Melanocyte of skin (primary cell): ENCODE measurements around the gene ACTR1A. TPM values are rescaled to one million over a fixed set of nuclear protein-coding genes. Genes with fewer than 3 reads are reported as not detected.

ENCODE experiments used
- small RNA-seq, 2 donors: library from RNA; depleted of rRNA; stranded (forward); fragments of <200 nt; gene quantifications; one replicate each; pipeline ENCODE3, GENCODE V24; 2012
- total RNA-seq, 2 donors: library from RNA; depleted of rRNA; stranded (reverse); fragments of >200 nt; gene quantifications; 2 replicates each; pipeline ENCODE4 v1.2.3, GENCODE V29; 2012

The ACTR1A gene
- 100 to 1,000 TPM; 134 TPM for total RNA-seq

DNA sequence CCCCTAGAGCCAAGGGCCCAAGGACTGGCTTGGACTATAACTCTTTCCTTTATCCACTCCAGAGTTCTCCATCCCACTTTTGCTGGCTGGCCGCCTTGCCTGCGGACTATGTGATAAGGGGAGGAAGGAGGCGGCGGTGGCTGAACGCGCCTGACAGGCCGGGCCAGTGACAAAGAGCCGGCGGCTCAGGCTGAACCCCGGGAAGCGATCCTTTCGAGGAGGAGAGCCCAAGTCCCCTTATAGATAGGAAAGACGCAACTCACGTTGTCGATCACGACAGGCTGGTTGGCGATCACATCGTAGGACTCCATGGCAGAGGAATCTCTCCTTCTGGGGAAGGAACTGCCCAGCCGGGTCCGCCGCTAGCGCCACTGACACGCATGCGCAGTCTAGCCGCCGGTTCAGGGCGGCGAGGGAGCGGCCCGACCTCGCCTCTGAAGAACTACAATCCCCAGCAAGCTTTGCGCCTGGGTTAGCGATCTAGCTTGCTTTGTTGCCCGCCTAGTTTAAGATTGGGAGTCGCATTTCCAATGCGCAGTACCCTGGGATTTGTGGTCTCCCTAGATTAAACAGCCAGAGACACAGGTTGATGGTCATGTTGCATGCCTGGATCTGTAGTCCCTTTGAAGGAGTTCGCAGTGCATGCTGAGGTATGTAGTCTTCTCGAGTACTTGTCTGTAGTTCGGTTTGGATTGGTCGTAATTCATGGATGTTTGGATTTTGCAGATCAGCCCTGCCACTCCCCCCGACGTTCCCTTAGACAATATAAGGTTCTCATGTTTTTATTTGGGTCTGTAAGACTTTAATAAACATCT is at the start of gene ACTR1A:
TSS of gene ACTR1A (minus strand) at position 376 of the 815 bp plus-strand sequence. CDS start at position 311, 65 bp downstream.

DNA sequence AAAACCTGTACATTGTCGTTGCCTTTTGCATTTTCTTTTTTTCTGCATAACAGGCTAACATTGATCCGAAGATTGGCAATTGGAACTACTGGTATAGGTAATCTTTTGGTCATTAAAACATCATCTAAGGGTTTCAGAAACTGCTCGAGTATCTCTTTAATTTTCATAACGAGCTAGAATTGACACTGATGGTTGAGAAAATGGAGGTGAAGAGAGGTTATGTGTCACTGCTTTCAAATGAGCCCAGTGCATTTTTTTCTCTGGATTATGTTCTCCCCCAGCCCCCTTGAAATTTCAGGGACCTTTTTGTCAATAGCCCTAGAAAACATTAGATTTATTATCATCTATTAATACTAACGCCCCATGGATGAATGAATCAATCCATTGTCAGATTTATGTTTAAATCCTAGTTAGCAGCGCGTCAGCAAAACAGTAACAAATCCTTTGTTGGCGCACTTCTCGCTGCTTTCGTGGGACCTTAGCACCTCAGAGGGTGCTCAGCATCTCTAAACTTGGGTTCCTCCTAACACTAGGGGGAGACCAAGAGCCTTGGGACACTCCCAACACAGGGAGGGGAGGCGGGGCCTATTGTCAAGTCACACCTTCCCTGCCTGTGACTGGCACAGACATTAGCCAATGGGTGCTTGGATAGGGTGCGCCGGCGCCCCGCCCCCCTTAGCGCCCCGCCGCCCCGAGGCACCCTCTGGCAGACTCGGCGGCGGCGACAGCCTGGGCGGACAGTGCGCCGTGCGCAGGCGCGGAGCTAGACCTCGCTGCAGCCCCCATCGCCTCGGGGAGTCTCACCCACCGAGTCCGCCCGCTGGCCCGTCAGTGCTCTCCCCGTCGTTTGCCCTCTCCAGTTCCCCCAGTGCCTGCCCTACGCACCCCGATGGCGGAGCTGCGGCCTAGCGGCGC is 1.0 kb upstream of the ACTR1A start, which contains the start of gene SUFU:
TSS of gene SUFU (plus strand) at position 709 of the 915 bp plus-strand sequence. CDS start at position 890, 181 bp downstream.

DNA sequence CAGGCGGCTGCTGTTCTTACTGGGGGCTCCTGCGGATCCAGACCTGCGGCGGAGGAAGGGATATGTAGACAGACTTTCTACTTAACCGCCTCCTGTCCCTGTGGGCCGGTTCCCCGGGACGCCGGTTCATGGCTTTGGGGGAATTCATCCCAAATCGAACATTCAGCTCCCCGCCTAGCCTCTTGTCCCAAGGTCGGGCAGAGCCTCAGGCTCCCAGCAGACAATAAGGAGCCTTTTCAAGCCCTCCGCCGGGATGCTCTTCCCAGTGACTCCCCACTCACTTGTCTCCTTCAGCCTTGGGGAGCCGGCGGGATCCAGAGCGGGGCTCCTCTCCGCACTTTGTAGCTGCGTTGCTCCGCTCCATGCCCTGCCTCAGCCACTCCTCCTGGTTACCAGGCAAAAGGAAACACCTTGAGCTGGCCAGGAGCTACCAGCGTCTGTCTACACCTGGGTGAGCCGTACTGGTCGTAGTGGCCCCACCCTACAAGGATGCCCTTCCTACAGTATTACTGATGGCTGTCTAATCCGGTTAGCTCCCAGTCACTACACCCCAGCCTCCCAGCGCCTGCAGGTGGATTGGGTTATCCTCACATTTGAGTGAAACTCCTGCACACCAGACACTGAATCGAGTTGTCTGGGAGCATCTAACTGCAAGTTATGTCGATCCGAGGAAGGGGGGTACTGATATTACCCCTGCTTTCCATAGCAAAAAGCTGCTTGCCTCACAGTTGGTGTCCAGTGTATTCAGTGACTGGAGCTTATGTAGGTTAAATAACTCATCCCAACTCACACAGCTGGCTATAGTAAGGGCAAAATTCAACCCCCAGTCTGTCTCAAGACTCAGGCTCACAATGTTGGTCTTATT is 51.2 kb downstream of the ACTR1A start, which contains the start of gene C10orf95:
TSS of gene C10orf95 (minus strand) at position 439 of the 865 bp plus-strand sequence. CDS start 450 bp downstream, outside the sequence.

DNA sequence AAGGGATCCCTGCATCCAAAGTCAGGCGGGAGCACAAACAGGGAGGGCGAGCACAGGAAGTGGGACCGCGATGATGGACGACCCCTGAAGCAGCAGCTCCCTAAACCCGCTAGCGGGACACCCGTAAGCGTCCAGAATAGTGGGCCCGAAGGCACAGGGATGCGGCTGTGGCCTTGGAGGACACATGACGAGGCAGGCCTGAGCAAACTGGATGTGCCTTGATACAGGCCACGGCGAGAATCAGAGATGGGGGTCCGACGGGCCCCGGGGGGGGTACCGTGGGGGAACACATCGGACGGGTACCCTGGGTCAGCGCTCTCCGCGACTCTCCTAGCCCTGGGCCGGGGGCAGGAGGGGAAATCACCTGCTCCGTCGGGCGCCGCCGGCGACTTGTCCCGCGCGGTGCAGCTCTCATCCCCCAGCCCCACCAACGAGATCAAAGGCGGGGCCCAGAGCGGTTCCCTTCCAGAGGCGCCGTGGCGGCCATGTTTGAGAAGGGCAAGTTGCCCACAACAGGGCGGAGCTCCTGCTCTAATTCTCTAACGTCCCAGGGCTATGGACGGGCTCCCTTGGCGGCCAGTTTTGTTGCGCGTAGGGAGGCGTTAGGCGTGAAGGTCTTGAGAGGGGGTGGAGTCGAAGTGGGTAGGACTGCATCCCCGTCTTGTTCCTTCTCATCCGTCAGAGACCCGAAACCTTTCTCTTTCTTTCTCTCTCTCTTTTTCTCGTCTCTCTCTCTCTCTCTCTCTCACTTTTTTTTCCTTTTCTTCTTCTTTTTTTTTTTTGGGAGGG is 70.2 kb downstream of the ACTR1A start, which contains the start of gene CUEDC2:
TSS of gene CUEDC2 (minus strand) at position 413 of the 789 bp plus-strand sequence. CDS start 7,386 bp downstream, outside the sequence.

Small RNA genes lying within 50 kb of the gene (small RNA-seq; reads per million reads assigned to genes)
- gene MIR146B, result 89.2 to 93.0 reads per million in 2 donors

Other genes with a start within 250 kb of the ACTR1A start
- 10 to 100 TPM; 25.0 to 78.5 TPM for gene NFKB2, start 107.0 kb downstream of the ACTR1A start, total RNA-seq
- under 1 TPM; under 0.01 to 0.34 TPM for gene PSD, start 83.9 kb downstream of the ACTR1A start, total RNA-seq
- 1 to 10 TPM; 7.2 to 9.7 TPM for gene FBXL15, start 81.9 kb downstream of the ACTR1A start, total RNA-seq
- 10 to 100 TPM; 52.3 to 53.0 TPM for gene CUEDC2, start 70.1 kb downstream of the ACTR1A start, total RNA-seq
- gene C10orf95, start 51.2 kb downstream of the ACTR1A start, total RNA-seq, result not detected
- 1 to 10 TPM; 3.7 to 6.2 TPM for gene SUFU, start 1.3 kb upstream of the ACTR1A start, total RNA-seq
- 10 to 100 TPM; 26.0 to 26.5 TPM for gene TRIM8, start 141.8 kb upstream of the ACTR1A start, total RNA-seq
- 1 to 10 TPM; 2.8 to 5.0 TPM for gene ARL3, start 211.7 kb upstream of the ACTR1A start, total RNA-seq
- gene SFXN2, start 211.9 kb upstream of the ACTR1A start, total RNA-seq, result 1 to 10 TPM; 4.5 to 6.3 TPM
- 10 to 100 TPM; 41.3 to 86.4 TPM for gene WBP1L, start 241.2 kb upstream of the ACTR1A start, total RNA-seq